ENCODE results near the gene IL1R1.

GRCh38 chr2:102116630-102117471, 25.7 kb upstream of the IL1R1 start:
- TF ChIP-seq ZNF274 (IDR thresholded peaks at IDR 0.05; ENCODE audit: low read depth, low read length), result no peak
- no peak for TF ChIP-seq SUZ12 (IDR thresholded peaks at IDR 0.05; ENCODE audit: extremely low read depth, insufficient read depth, insufficient read length)
- no peak for TF ChIP-seq YY1 (IDR thresholded peaks at IDR 0.05; ENCODE audit: insufficient read depth, insufficient read length)
